ENCODE measurements around the gene HERC5.

DNA sequence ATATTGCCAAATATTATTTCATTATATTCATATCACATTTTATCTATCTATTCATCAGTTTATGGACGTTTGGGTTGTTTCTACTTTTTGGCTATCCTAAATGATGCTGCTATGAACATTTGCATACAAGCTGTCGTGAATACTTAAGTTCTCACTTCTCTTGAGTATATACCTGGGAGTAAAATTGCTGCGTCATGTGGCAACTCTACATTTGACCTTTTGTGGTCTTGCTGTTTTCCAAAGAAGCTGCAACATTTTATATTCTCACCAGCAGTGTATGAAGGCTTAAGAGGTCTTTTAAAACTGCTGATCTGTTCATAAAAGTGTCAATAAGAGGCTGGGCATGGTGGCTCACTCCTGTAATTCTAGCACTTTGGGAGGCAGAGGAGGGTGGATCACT lies 60.9 kb downstream of the HERC5 start:
- TF ChIP-seq, protein P1, sequence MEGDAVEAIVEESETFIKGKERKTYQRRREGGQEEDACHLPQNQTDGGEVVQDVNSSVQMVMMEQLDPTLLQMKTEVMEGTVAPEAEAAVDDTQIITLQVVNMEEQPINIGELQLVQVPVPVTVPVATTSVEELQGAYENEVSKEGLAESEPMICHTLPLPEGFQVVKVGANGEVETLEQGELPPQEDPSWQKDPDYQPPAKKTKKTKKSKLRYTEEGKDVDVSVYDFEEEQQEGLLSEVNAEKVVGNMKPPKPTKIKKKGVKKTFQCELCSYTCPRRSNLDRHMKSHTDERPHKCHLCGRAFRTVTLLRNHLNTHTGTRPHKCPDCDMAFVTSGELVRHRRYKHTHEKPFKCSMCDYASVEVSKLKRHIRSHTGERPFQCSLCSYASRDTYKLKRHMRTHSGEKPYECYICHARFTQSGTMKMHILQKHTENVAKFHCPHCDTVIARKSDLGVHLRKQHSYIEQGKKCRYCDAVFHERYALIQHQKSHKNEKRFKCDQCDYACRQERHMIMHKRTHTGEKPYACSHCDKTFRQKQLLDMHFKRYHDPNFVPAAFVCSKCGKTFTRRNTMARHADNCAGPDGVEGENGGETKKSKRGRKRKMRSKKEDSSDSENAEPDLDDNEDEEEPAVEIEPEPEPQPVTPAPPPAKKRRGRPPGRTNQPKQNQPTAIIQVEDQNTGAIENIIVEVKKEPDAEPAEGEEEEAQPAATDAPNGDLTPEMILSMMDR (IDR thresholded peaks at IDR 0.05) = no peak
- TF ChIP-seq POLR2AphosphoS5 (IDR thresholded peaks at IDR 0.05) = no peak

Measured in transverse colon (tissue), 4 donors.